CD14-positive monocyte (primary cell): ENCODE data around the gene SIPA1L3. TPM values are rescaled to one million over a fixed set of nuclear protein-coding genes. Genes with fewer than 3 reads are reported as not detected.

Experiments used
- DNase-seq, 3 donors: peaks; one replicate each; pipeline ENCODE4 v3.0.0-alpha.2; 2011 to 2022
- H2AFZ ChIP-seq: 2 replicates; pipeline ENCODE4 v1.6.0; 2012; ENCODE audit warnings: mild to moderate bottlenecking, low read depth, low read length, inconsistent platforms; ENCODE audit not compliant: insufficient read depth, poor library complexity, severe bottlenecking
- H3K27ac ChIP-seq, 2 donors: 1 replicate in 1 of 2; 2 replicates in 1 of 2; pipeline ENCODE4 v1.5.1; 2012 to 2013; ENCODE audit warnings: low read length in 2 of 2, control low read depth in 1 of 2, inconsistent platforms in 1 of 2, low read depth in 1 of 2, mild to moderate bottlenecking in 1 of 2
- H3K27me3 ChIP-seq, 2 donors: one replicate each; pipeline versions ENCODE4 v1.6.0 to v1.6.1; 2011 to 2013; ENCODE audit warnings: low read length in 2 of 2; ENCODE audit not compliant: control insufficient read depth in 2 of 2, insufficient read depth in 2 of 2
- H3K36me3 ChIP-seq, 2 donors: replicated peaks in 1 of 2; 1 replicate in 1 of 2; 2 replicates in 1 of 2; pipeline versions ENCODE4 v1.5.1 to v1.6.1; 2012 to 2013; ENCODE audit warnings: low read length in 2 of 2, control low read depth in 1 of 2, inconsistent platforms in 1 of 2, mild to moderate bottlenecking in 1 of 2; ENCODE audit not compliant: insufficient read depth in 2 of 2, control insufficient read depth in 1 of 2
- H3K4me1 ChIP-seq, 2 donors: 1 replicate in 1 of 2; 2 replicates in 1 of 2; pipeline versions ENCODE4 v1.5.1 to v1.6.1; 2012 to 2013; ENCODE audit warnings: low read length in 2 of 2, control low read depth in 1 of 2, inconsistent platforms in 1 of 2, mild to moderate bottlenecking in 1 of 2, moderate library complexity in 1 of 2; ENCODE audit not compliant: insufficient read depth in 2 of 2, control insufficient read depth in 1 of 2
- H3K4me2 ChIP-seq: replicated peaks from 2 replicates; pipeline ENCODE3; 2012; ENCODE audit warnings: low read length, moderate library complexity, mild to moderate bottlenecking; ENCODE audit not compliant: poor library complexity, severe bottlenecking; ENCODE audit errors: extremely low read depth
- H3K4me3 ChIP-seq, 3 experiments: fragments of 200-600 bp in 1 of 3; sonication (generic) in 1 of 3; replicated peaks in 1 of 3; 1 replicate in 2 of 3; 2 replicates in 1 of 3; pipeline ENCODE4 v1.5.1; 2011 to 2013; ENCODE audit warnings: low read length in 3 of 3, mild to moderate bottlenecking in 3 of 3, control low read depth in 2 of 3, low read depth in 2 of 3, inconsistent platforms in 1 of 3, moderate library complexity in 1 of 3
- H3K79me2 ChIP-seq: 2 replicates; pipeline ENCODE4 v1.6.0; 2012; ENCODE audit warnings: mild to moderate bottlenecking, control low read depth, inconsistent platforms, low read length, moderate library complexity; ENCODE audit not compliant: insufficient read depth
- H3K9ac ChIP-seq: 2 replicates; pipeline ENCODE4 v1.6.0; 2017; ENCODE audit warnings: low read length, mild to moderate bottlenecking; ENCODE audit not compliant: insufficient read depth, poor library complexity, severe bottlenecking
- H3K9me3 ChIP-seq, 2 donors: replicated peaks in 1 of 2; 1 replicate in 1 of 2; 2 replicates in 1 of 2; pipeline versions ENCODE4 v1.5.1 to v1.6.1; 2012 to 2013; ENCODE audit warnings: low read length in 2 of 2, control low read depth in 1 of 2; ENCODE audit not compliant: control insufficient read depth in 1 of 2, insufficient read depth in 1 of 2
- H4K20me1 ChIP-seq: 2 replicates; pipeline ENCODE4 v1.6.0; 2012; ENCODE audit warnings: mild to moderate bottlenecking, low read length, control low read depth, moderate library complexity; ENCODE audit not compliant: insufficient read depth
- H3K27ac Mint-ChIP-seq, 7 donors: one replicate each; pipeline ENCODE4 v1.8.0; 2020; ENCODE audit warnings: mild to moderate bottlenecking in 7 of 7, mixed read lengths in 7 of 7, moderate library complexity in 6 of 7, inconsistent platforms in 2 of 7
- H3K27me3 Mint-ChIP-seq, 3 donors: one replicate each; pipeline ENCODE4 v1.8.0; 2021 to 2022; ENCODE audit warnings: low read depth in 3 of 3, mild to moderate bottlenecking in 3 of 3, mixed read lengths in 3 of 3, moderate library complexity in 3 of 3, inconsistent platforms in 1 of 3
- H3K36me3 Mint-ChIP-seq, 2 donors: one replicate each; pipeline ENCODE4 v1.8.0; 2020; ENCODE audit warnings: mixed read lengths in 2 of 2, inconsistent platforms in 1 of 2, mild to moderate bottlenecking in 1 of 2
- H3K4me1 Mint-ChIP-seq: one replicate; pipeline ENCODE4 v1.8.0; 2020; ENCODE audit warnings: mild to moderate bottlenecking, mixed read lengths
- H3K4me3 Mint-ChIP-seq, 2 donors: one replicate each; pipeline ENCODE4 v1.8.0; 2020; ENCODE audit warnings: mild to moderate bottlenecking in 2 of 2, mixed read lengths in 2 of 2, moderate library complexity in 1 of 2
- H3K9me3 Mint-ChIP-seq, 7 donors: one replicate each; pipeline ENCODE4 v1.8.0; 2020 to 2022; ENCODE audit warnings: mixed read lengths in 7 of 7, mild to moderate bottlenecking in 6 of 7, moderate library complexity in 6 of 7, inconsistent platforms in 2 of 7
- CTCF ChIP-seq: fragments of 200-600 bp; IDR thresholded peaks from one replicate; pipeline ENCODE4 v1.8.0; 2022; ENCODE audit warnings: antibody characterized with exemption, mild to moderate bottlenecking
- WGBS: methylation state at CpG from one replicate; pipeline ENCODE4 v1.1.5; 2013; ENCODE audit warnings: missing lambda C conversion rate; ENCODE audit not compliant: insufficient coverage; 5-methylcytosine and 5-hydroxymethylcytosine counted together
- intact Hi-C, 2 donors: fragments of 100-400 bp; cut with micrococcal nuclease; formaldehyde crosslinking; loops; one replicate each; pipeline versions ENCODE4 v1.15.0 to v1.15.1; 2023
- polyA plus RNA-seq, 3 donors: library from polyadenylated mRNA; depleted of rRNA in 1 of 3; unstranded in 2 of 3; stranded (reverse) in 1 of 3; fragments of 300-500 nt in 2 of 3; fragments of >200 nt in 1 of 3; fragmentation: Illumina TruSeq in 2 of 3; gene quantifications; 1 replicate in 2 of 3; 2 replicates in 1 of 3; pipeline ENCODE4 v1.2.3, GENCODE V29; 2012 to 2021

Gene SIPA1L3
- polyA plus RNA-seq, 3 donors: 0.55 to 4.5 (median 0.99) TPM

GRCh38 chr19:37953918-37954303 lies 46.9 kb downstream of the SIPA1L3 start:
- no peak overlapping the region for H3K27ac ChIP-seq
- no peaks in the 10 kb centered on the region for H3K27me3 ChIP-seq
- Mint-ChIP-seq H3K27ac (no peak overlapping the region), H3K4me3 (no peak overlapping the region), H3K36me3 (no peaks in the 10 kb centered on the region), H3K9me3 (peaks cover 0 to 5% (median 0%) of the 10 kb centered on the region in 7 donors), H3K27me3 (no peaks in the 10 kb centered on the region), H3K4me1 (peaks cover 25% of the 10 kb centered on the region)
- peaks cover 4% of the 10 kb centered on the region for H3K79me2 ChIP-seq
- no peaks in the 10 kb centered on the region for H3K9me3 ChIP-seq
- H3K36me3 ChIP-seq: no peaks in the 10 kb centered on the region
- no peak overlapping the region for H2AFZ ChIP-seq
- no CpG with 5 or more reads among the region's 1 CpG for WGBS
- DNase-seq: no peak
- no peak overlapping the region for H3K4me3 ChIP-seq
- H3K9ac ChIP-seq: no peak overlapping the region
- peaks cover 4% of the 10 kb centered on the region for H4K20me1 ChIP-seq
- peaks cover 17 to 26% of the 10 kb centered on the region in 2 donors for H3K4me1 ChIP-seq
- intact Hi-C loops: no loop called here
- no peak overlapping the region for H3K4me2 ChIP-seq
- no peak for TF ChIP-seq CTCF

GRCh38 chr19:37954421-37954874 lies 47.4 kb downstream of the SIPA1L3 start:
- H3K79me2 ChIP-seq: peaks cover 4% of the 10 kb centered on the region
- Mint-ChIP-seq H3K4me3 (no peak overlapping the region), H3K36me3 (no peaks in the 10 kb centered on the region), H3K27me3 (no peaks in the 10 kb centered on the region), H3K9me3 (peaks cover 0 to 5% (median 0%) of the 10 kb centered on the region in 7 donors), H3K27ac (no peak overlapping the region), H3K4me1 (peaks cover 27% of the 10 kb centered on the region)
- H3K9me3 ChIP-seq: no peaks in the 10 kb centered on the region
- H4K20me1 ChIP-seq: peaks cover 4% of the 10 kb centered on the region
- H3K4me1 ChIP-seq: peaks cover 17 to 26% of the 10 kb centered on the region in 2 donors
- H3K4me2 ChIP-seq: no peak overlapping the region
- H3K27ac ChIP-seq: no peak overlapping the region
- TF ChIP-seq CTCF: no peak
- no peak overlapping the region for H2AFZ ChIP-seq
- no peaks in the 10 kb centered on the region for H3K36me3 ChIP-seq
- WGBS: 47% methylated on average over 6 of the region's 10 CpGs
- intact Hi-C loops: no loop called here
- no peak overlapping the region for H3K4me3 ChIP-seq
- H3K27me3 ChIP-seq: no peaks in the 10 kb centered on the region
- DNase-seq: no peak
- H3K9ac ChIP-seq: no peak overlapping the region
